PC-3 (cell line): ENCODE data around the gene GALNT15. TPM values are rescaled to one million over a fixed set of nuclear protein-coding genes. Genes with fewer than 3 reads are reported as not detected.

Experiments
- ATAC-seq: fragments of 200-7000 bp; cut with Tn5 transposase; 2 replicates; pipeline ENCODE4 v1.9.1; 2020; ENCODE audit warnings: mild to moderate bottlenecking, moderate library complexity
- BruUV-seq: library from RNA; stranded (reverse); fragments of 400-500 nt; replicated peaks from 2 replicates; lab custom pipeline; 2021; lab: Mats Ljungman, UMichigan
- CTCF ChIA-PET: fragments of 300-600 bp; sonication (Branson Sonifier 250); formaldehyde crosslinking; loops from one replicate; lab custom pipeline; 2022; ENCODE audit warnings: antibody characterized with exemption; lab: Charles Lee
- POLR2A ChIA-PET: fragments of 300-600 bp; sonication (Branson Sonifier 250); formaldehyde crosslinking; loops from one replicate; lab custom pipeline; 2022; ENCODE audit warnings: antibody characterized with exemption; ENCODE audit not compliant: unreplicated experiment; lab: Charles Lee
- DNase-seq: peaks from one replicate; pipeline ENCODE4 v3.0.0-alpha.2; 2015
- H2AFZ ChIP-seq: fragments of 300-600 bp; sonication (generic); 2 replicates; pipeline ENCODE4 v1.6.0; 2016; ENCODE audit warnings: antibody characterized with exemption, low read length
- H3F3A ChIP-seq: fragments of 300-600 bp; sonication (generic); one replicate; pipeline ENCODE4 v1.6.0; 2017; ENCODE audit warnings: antibody characterized with exemption, low read length, control low read depth, mild to moderate bottlenecking; ENCODE audit not compliant: unreplicated experiment
- H3K27ac ChIP-seq: fragments of 300-600 bp; sonication (generic); 2 replicates; pipeline ENCODE4 v1.5.1; 2016; ENCODE audit warnings: mild to moderate bottlenecking, low read length
- H3K27me3 ChIP-seq: fragments of 300-600 bp; sonication (generic); 2 replicates; pipeline ENCODE4 v1.6.1; 2016; ENCODE audit warnings: low read length, mixed read lengths
- H3K36me3 ChIP-seq: fragments of 300-600 bp; sonication (generic); 2 replicates; pipeline ENCODE4 v1.6.1; 2016; ENCODE audit warnings: low read depth, mixed run types, low read length, mixed read lengths
- H3K4me1 ChIP-seq: fragments of 300-600 bp; sonication (generic); 2 replicates; pipeline ENCODE4 v1.5.1; 2016; ENCODE audit warnings: low read length; ENCODE audit not compliant: insufficient read depth
- H3K4me2 ChIP-seq: fragments of 300-600 bp; sonication (generic); 2 replicates; pipeline ENCODE4 v1.6.0; 2016; ENCODE audit warnings: low read length
- H3K4me3 ChIP-seq: fragments of 300-600 bp; sonication (generic); 2 replicates; pipeline ENCODE4 v1.5.1; 2016; ENCODE audit warnings: mild to moderate bottlenecking, low read length, mixed read lengths
- H3K79me2 ChIP-seq: fragments of 300-600 bp; sonication (generic); 2 replicates; pipeline ENCODE4 v1.6.1; 2017; ENCODE audit warnings: low read length, mixed read lengths
- H3K9ac ChIP-seq: fragments of 300-600 bp; sonication (generic); 2 replicates; pipeline ENCODE4 v1.6.0; 2016; ENCODE audit warnings: mild to moderate bottlenecking, low read length
- H3K9me2 ChIP-seq: fragments of 300-600 bp; sonication (generic); replicated peaks from 2 replicates; pipeline ENCODE4 v1.6.1; 2016; ENCODE audit warnings: mixed run types, low read length, mixed read lengths
- H3K9me3 ChIP-seq: fragments of 300-600 bp; sonication (generic); 2 replicates; pipeline ENCODE4 v1.6.1; 2016; ENCODE audit warnings: low read length, mixed read lengths
- H4K20me1 ChIP-seq: fragments of 300-600 bp; sonication (generic); 2 replicates; pipeline ENCODE4 v1.6.1; 2016; ENCODE audit warnings: low read length, mixed read lengths
- EZH2 ChIP-seq: fragments of 300-600 bp; sonication (generic); IDR thresholded peaks from one replicate; pipeline ENCODE4 v1.6.1; 2017; ENCODE audit warnings: antibody characterized with exemption, mild to moderate bottlenecking, low read length; ENCODE audit not compliant: unreplicated experiment
- EZH2phosphoT487 ChIP-seq: fragments of 300-600 bp; sonication (generic); IDR thresholded peaks from 2 replicates; pipeline ENCODE4 v1.6.1; 2018; ENCODE audit warnings: mild to moderate bottlenecking, antibody characterized with exemption, low read length, borderline replicate concordance
- intact Hi-C: fragments of 100-400 bp; cut with micrococcal nuclease; formaldehyde crosslinking; loops from 2 replicates; pipeline ENCODE4 v1.9.0; 2023
- total RNA-seq: library from RNA; depleted of rRNA; stranded (reverse); fragments of >200 nt; gene quantifications from 2 replicates; pipeline ENCODE4 v1.2.3, GENCODE V29; 2014; rRNA removed
- TF ChIP-seq, protein P1 (sequence below): fragments of 300-600 bp; sonication (generic); conservative IDR thresholded peaks from 2 replicates; pipeline ENCODE4 v1.5.1; 2017; ENCODE audit warnings: antibody characterized with exemption, low read depth, mild to moderate bottlenecking, low read length

The GALNT15 gene
- total RNA-seq, 1 experiment from 2014 or later, result not detected

DNA sequence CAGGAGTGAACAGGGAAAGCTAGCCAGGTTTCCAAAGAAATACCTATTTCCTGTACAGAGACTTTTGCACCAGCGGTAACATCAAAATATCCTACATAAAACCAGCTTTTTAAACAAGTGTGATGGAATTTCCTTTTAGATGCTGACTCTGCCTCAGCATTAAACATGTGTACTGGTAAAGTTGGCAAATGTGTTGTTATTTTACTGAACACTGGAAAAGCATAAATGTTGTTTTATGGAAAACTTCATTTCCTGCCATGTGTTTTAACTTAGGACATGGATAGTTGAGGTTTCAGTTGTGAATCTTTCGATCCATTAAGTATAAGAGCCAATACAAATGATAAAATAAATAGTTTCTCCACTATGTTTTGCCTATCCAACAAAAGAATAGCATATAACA is 106.2 kb downstream of the GALNT15 start:
- CTCF ChIA-PET, result no interaction called here
- ATAC-seq, result no peak

More for the DNA sequence above, 106.2 kb downstream of the GALNT15 start:
- Histone ChIP-seq H2AFZ (no peak overlapping the region), H3K4me1 (no peaks in the 10 kb centered on the region), H3K27ac (no peak overlapping the region), H3K27me3 (no peaks in the 10 kb centered on the region), H3K9ac (no peak overlapping the region), H3F3A (no peaks in the 10 kb centered on the region), H3K9me2 (no peaks in the 10 kb centered on the region), H3K4me3 (no peak overlapping the region), H3K79me2 (no peaks in the 10 kb centered on the region), H3K9me3 (no peaks in the 10 kb centered on the region), H3K36me3 (peaks cover 19% of the 10 kb centered on the region; the same call in 1 of the 2 replicates), H4K20me1 (no peaks in the 10 kb centered on the region), H3K4me2 (no peak overlapping the region)
- intact Hi-C loops, result no loop called here
- no peak for DNase-seq
- POLR2A ChIA-PET, result no interaction called here
- TF ChIP-seq EZH2 (no peak), EZH2phosphoT487 (no peak)
- TF ChIP-seq, protein P1, sequence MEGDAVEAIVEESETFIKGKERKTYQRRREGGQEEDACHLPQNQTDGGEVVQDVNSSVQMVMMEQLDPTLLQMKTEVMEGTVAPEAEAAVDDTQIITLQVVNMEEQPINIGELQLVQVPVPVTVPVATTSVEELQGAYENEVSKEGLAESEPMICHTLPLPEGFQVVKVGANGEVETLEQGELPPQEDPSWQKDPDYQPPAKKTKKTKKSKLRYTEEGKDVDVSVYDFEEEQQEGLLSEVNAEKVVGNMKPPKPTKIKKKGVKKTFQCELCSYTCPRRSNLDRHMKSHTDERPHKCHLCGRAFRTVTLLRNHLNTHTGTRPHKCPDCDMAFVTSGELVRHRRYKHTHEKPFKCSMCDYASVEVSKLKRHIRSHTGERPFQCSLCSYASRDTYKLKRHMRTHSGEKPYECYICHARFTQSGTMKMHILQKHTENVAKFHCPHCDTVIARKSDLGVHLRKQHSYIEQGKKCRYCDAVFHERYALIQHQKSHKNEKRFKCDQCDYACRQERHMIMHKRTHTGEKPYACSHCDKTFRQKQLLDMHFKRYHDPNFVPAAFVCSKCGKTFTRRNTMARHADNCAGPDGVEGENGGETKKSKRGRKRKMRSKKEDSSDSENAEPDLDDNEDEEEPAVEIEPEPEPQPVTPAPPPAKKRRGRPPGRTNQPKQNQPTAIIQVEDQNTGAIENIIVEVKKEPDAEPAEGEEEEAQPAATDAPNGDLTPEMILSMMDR, result no peak
- no TSS peak for BruUV-seq

Other genes starting within 250 kb of the GALNT15 start
- gene DPH3, start 90.3 kb downstream of the GALNT15 start, total RNA-seq, result 8.1 and 10.2 TPM in 2 replicates
- gene OXNAD1, start 90.5 kb downstream of the GALNT15 start, total RNA-seq, result 17.6 and 20.5 TPM in 2 replicates